HFFc6 (cell line): Measurements from ENCODE around the gene ATG2B. TPM values are rescaled to one million over a fixed set of nuclear protein-coding genes. Genes with fewer than 3 reads are reported as not detected.
"Not testable (repeated sequence)": the region's sequence is repeated elsewhere in the genome, so short reads cannot be mapped to it uniquely, and the experiment has no call there.

ENCODE experiments used
- DNase-seq: peaks from one replicate; pipeline ENCODE4 v3.0.0-alpha.2; 2018
- H3K27ac Mint-ChIP-seq: 2 replicates; pipeline ENCODE4 v1.8.0; 2020; ENCODE audit warnings: mild to moderate bottlenecking, mixed read lengths
- H3K27me3 Mint-ChIP-seq: 2 replicates; pipeline ENCODE4 v1.8.0; 2021; ENCODE audit warnings: mild to moderate bottlenecking, moderate library complexity, mixed read lengths; ENCODE audit not compliant: insufficient read depth
- H3K36me3 Mint-ChIP-seq: 2 replicates; pipeline ENCODE4 v1.8.0; 2021; ENCODE audit warnings: low read depth, mixed read lengths
- H3K4me1 Mint-ChIP-seq: 2 replicates; pipeline ENCODE4 v1.8.0; 2020; ENCODE audit warnings: low read depth, mixed read lengths
- H3K4me3 Mint-ChIP-seq: 2 replicates; pipeline ENCODE4 v1.8.0; 2020; ENCODE audit warnings: mild to moderate bottlenecking, moderate library complexity, mixed read lengths
- H3K9me3 Mint-ChIP-seq: 2 replicates; pipeline ENCODE4 v1.8.0; 2020; ENCODE audit warnings: mild to moderate bottlenecking, mixed read lengths
- CTCF ChIP-seq: fragments of 200-600 bp; sonication (generic); IDR thresholded peaks from 2 replicates; pipeline ENCODE4 v1.5.0; 2021; ENCODE audit warnings: antibody characterized with exemption, mild to moderate bottlenecking
- total RNA-seq, 6 experiments: library from RNA; stranded (reverse); fragmentation: NEBNext Ultra II Directional; extraction: Animal tissue kit (Norgen Biotek cat#: 25700); gene quantifications; 2 replicates in 1 of 6; 3 replicates in 5 of 6; pipeline ENCODE4 v1.2.3, GENCODE V29; 2021

ATG2B gene
- total RNA-seq, 6 experiments from 2014 or later = 13.1 to 17.7 (median 15.9) TPM

GRCh38 chr14:96352708-96353107, 10.4 kb downstream of the ATG2B start:
- H3K9me3 Mint-ChIP-seq = no peaks in the 10 kb centered on the region
- TF ChIP-seq CTCF = no peak
- no peaks in the 10 kb centered on the region for H3K27me3 Mint-ChIP-seq
- H3K4me1 Mint-ChIP-seq = peaks cover 8% of the 10 kb centered on the region
- DNase-seq = no peak
- H3K36me3 Mint-ChIP-seq = peaks cover 12% of the 10 kb centered on the region; the same call in 1 of the 2 replicates
- H3K27ac Mint-ChIP-seq = no peak overlapping the region
- no peak overlapping the region for H3K4me3 Mint-ChIP-seq

DNA sequence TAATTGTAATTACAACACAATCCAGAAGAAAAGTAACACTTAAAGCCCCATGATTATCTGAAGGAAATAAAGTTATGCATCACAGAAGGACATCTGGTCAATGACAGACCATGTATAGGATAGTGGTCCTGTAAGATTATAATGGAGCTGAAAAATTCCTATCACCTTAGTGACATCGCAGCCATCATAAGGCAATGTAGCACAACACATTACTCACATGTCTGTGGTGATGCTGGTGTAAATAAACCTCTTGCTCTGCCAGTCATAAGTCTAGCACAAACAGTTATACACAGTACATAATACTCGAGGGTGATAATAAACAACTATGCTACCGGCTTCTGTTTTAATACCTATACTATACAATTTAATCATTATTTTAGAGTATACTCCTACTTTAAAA, 11.2 kb downstream of the ATG2B start:
- H3K9me3 Mint-ChIP-seq = no peaks in the 10 kb centered on the region
- peak; percentile 3 for DNase-seq
- TF ChIP-seq CTCF = no peak

GRCh38 chr14:96349286-96350075, 13.7 kb downstream of the ATG2B start:
- Mint-ChIP-seq H3K27me3 (no peaks in the 10 kb centered on the region), H3K9me3 (no peaks in the 10 kb centered on the region), H3K4me3 (no peak overlapping the region), H3K4me1 (peaks cover 8% of the 10 kb centered on the region), H3K36me3 (peaks cover 8% of the 10 kb centered on the region; the same call in 1 of the 2 replicates), H3K27ac (no peak overlapping the region)
- DNase-seq = no peak
- TF ChIP-seq CTCF = no peak

More for the DNA sequence above, 11.2 kb downstream of the ATG2B start:
- Mint-ChIP-seq H3K36me3 (peaks cover 12% of the 10 kb centered on the region; the same call in 1 of the 2 replicates), H3K4me1 (peaks cover 8% of the 10 kb centered on the region), H3K4me3 (no peak overlapping the region), H3K27ac (no peak overlapping the region), H3K27me3 (no peaks in the 10 kb centered on the region)

GRCh38 chr14:96347957-96348356, 15.2 kb downstream of the ATG2B start:
- not testable (repeated sequence) for H3K27ac Mint-ChIP-seq, H3K27me3 Mint-ChIP-seq, H3K9me3 Mint-ChIP-seq, H3K36me3 Mint-ChIP-seq, H3K4me3 Mint-ChIP-seq, DNase-seq
- peaks cover 16% of the 10 kb centered on the region for H3K4me1 Mint-ChIP-seq

- H3K27me3 Mint-ChIP-seq = no peaks in the 10 kb centered on the region
- H3K4me3 Mint-ChIP-seq = no peak overlapping the region
- H3K9me3 Mint-ChIP-seq = no peaks in the 10 kb centered on the region
- no peak for TF ChIP-seq CTCF
- H3K4me1 Mint-ChIP-seq = peaks cover 16% of the 10 kb centered on the region
- no peak overlapping the region for H3K27ac Mint-ChIP-seq
- DNase-seq = no peak
- peaks cover 4% of the 10 kb centered on the region; the same call in 1 of the 2 replicates for H3K36me3 Mint-ChIP-seq
Measured at GRCh38 chr14:96345669-96346068, 17.5 kb downstream of the ATG2B start.

GRCh38 chr14:96341323-96341722, 21.8 kb downstream of the ATG2B start:
- Mint-ChIP-seq H3K27ac (no peak overlapping the region), H3K9me3 (no peaks in the 10 kb centered on the region), H3K4me1 (peaks cover 17% of the 10 kb centered on the region), H3K27me3 (no peaks in the 10 kb centered on the region), H3K4me3 (no peak overlapping the region), H3K36me3 (peaks cover 19% of the 10 kb centered on the region)
- DNase-seq = no peak
- TF ChIP-seq CTCF = no peak
